Measurements from ENCODE around the gene ZDHHC12. TPM values are rescaled to one million over a fixed set of nuclear protein-coding genes. Genes with fewer than 3 reads are reported as not detected.
A peak's percentile ranks its signal among the peaks of the same experiment; 100 is the strongest.

Gene ZDHHC12
- total RNA-seq, 1 experiment from 2014 or later, result 39.3 TPM

- no peaks in the 10 kb centered on the region for H3K27me3 ChIP-seq (ENCODE audit: control insufficient read depth, insufficient read depth, low read length)
- ATAC-seq (no peak), DNase-seq (ENCODE audit: low read depth, low spot score) (no peak)
- no peak overlapping the region for H3K4me3 ChIP-seq (ENCODE audit: low read depth in 2 of 2, low read length in 2 of 2)
- no peak overlapping the region; the same call in 1 of the 2 replicates for H3K27ac ChIP-seq (ENCODE audit: low read length)
- TF ChIP-seq CTCF (IDR thresholded peaks at IDR 0.05), result no peak
- in situ Hi-C loops (cut with HindIII; ENCODE audit: low pct_unique_long_range_greater_than_20kb, low sequenced_read_pairs) (no loop called here), intact Hi-C loops (cut with micrococcal nuclease; ENCODE audit: unreplicated experiment) (no loop called here)
- POLR2A ChIA-PET, result no interaction called here
- no peaks in the 10 kb centered on the region; the same call in 1 of the 2 replicates for H3K36me3 ChIP-seq (ENCODE audit: control insufficient read depth, insufficient read depth, low read length)
- no TSS peak for BruUV-seq (replicated peaks)
- CTCF ChIA-PET, result no interaction called here
- H3K9me3 ChIP-seq (ENCODE audit: control insufficient read depth, insufficient read depth, low read depth, low read length), result no peaks in the 10 kb centered on the region
- peaks cover 3% of the 10 kb centered on the region; the same call in 1 of the 2 replicates for H3K4me1 ChIP-seq (ENCODE audit: control insufficient read depth, insufficient read depth, low read length)
Measured at GRCh38 chr9:128704356-128704670, 19.6 kb downstream of the ZDHHC12 start.

- in situ Hi-C loops (cut with HindIII; ENCODE audit: low pct_unique_long_range_greater_than_20kb, low sequenced_read_pairs) (no loop called here), intact Hi-C loops (cut with micrococcal nuclease; ENCODE audit: unreplicated experiment) (no loop called here)
- ATAC-seq (no peak; the same call in 1 of the 2 replicates), DNase-seq (ENCODE audit: low read depth, low spot score) (no peak)
- H3K27me3 ChIP-seq (ENCODE audit: control insufficient read depth, insufficient read depth, low read length), result no peaks in the 10 kb centered on the region
- no peak for TF ChIP-seq CTCF (IDR thresholded peaks at IDR 0.05)
- no peak for TF ChIP-seq SIN3A (IDR thresholded peaks at IDR 0.05; ENCODE audit: borderline replicate concordance, insufficient read depth, low read depth, low read length)
- TF ChIP-seq POLR2AphosphoS5 (IDR thresholded peaks at IDR 0.05; ENCODE audit: low read depth, low read length), result 0 out of 2 replicates have a peak, but pooled peaks have one; percentile 26
- TF ChIP-seq REST (IDR thresholded peaks at IDR 0.05; ENCODE audit: insufficient read depth in 1 of 2, low read depth in 2 of 2, low read length in 1 of 2), result no peak
- peaks cover 3% of the 10 kb centered on the region; the same call in 1 of the 2 replicates for H3K4me1 ChIP-seq (ENCODE audit: control insufficient read depth, insufficient read depth, low read length)
- POLR2A ChIA-PET, result no interaction called here
- H3K36me3 ChIP-seq (ENCODE audit: control insufficient read depth, insufficient read depth, low read length), result no peaks in the 10 kb centered on the region; the same call in 1 of the 2 replicates
- no TSS peak for BruUV-seq (replicated peaks)
- CTCF ChIA-PET, result no interaction called here
- peak overlapping the region; percentile 77 for H3K27ac ChIP-seq (ENCODE audit: low read length)
- H3K4me3 ChIP-seq (ENCODE audit: low read depth in 2 of 2, low read length in 2 of 2), result peak overlapping the region; percentile 62 to 64
- H3K9me3 ChIP-seq (ENCODE audit: control insufficient read depth, insufficient read depth, low read depth, low read length), result no peaks in the 10 kb centered on the region
Measured at GRCh38 chr9:128703616-128704355, 20.1 kb downstream of the ZDHHC12 start.
